ENCODE results near the gene CD209.
"Not testable (repeated sequence)": the region's sequence is repeated elsewhere in the genome, so short reads cannot be mapped to it uniquely, and the experiment has no call there.

The CD209 gene

GRCh38 chr19:7766535-7766934 is 19.2 kb upstream of the CD209 start:
- no peak for DNase-seq

- not testable (repeated sequence) for DNase-seq
These were observed 17.7 kb upstream of the CD209 start for GRCh38 chr19:7765043-7765442.

GRCh38 chr19:7764157-7764556 is 16.8 kb upstream of the CD209 start:
- not testable (repeated sequence) for DNase-seq

DNA sequence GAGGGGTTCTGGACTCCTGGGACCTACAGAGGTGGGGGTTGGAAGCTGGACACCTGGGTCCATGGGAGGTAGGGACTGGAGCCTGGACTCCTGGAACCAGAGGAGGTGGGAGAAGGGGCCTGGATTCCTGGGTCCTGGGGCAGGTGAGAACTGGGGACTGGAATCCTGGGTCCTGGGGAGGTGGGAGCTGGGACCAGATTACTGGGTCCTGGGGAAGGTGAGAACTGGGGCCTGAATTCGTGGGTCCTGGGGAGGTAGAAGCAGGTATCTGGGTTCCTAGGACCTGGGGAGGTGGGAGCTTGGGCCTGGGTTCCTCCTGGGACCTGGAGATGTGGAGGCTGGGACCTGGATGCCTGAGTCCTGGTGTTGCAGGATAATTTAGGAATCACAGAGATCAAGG is 16.4 kb upstream of the CD209 start:
- DNase-seq: no peak

- no peak for DNase-seq
These were observed 15.5 kb upstream of the CD209 start, which contains the start of gene CLEC4M for GRCh38 chr19:7762719-7763293. TSS of gene CLEC4M (plus strand) at chr19:7763243. CDS start at chr19:7763267, 24 bp downstream.

GRCh38 chr19:7759156-7759555 is 11.8 kb upstream of the CD209 start:
- no peak for DNase-seq

DNA sequence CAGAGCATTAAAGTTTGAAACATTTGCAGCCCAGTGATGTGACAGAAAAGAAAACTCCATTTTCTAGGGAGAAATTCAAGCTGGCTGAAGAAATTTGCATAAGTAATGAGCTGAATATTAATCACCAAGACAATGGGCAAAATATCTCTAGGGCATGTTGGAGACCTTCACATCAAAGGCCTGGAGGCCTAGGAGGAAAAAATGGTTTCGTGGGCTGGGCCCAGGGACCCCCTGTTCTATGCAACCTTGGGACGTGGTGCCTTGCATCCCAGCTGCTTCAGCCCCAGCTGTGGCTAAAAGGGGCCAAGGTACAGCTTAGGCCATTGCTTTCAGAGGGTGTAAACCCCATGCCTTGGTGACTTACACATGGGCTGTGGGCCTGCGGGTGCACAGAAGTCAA is 10.0 kb upstream of the CD209 start:
- no peak for DNase-seq

- DNase-seq: no peak
These were observed 8.9 kb upstream of the CD209 start for GRCh38 chr19:7756258-7756657.

GRCh38 chr19:7751157-7751783 is 3.9 kb upstream of the CD209 start:
- DNase-seq: no peak

GRCh38 chr19:7748756-7749155 is 1.4 kb upstream of the CD209 start:
- DNase-seq: peak in 1 of 2 experiments; percentile 42

GRCh38 chr19:7748171-7748570 is 837 bp upstream of the CD209 start:
- no peak for DNase-seq

DNA sequence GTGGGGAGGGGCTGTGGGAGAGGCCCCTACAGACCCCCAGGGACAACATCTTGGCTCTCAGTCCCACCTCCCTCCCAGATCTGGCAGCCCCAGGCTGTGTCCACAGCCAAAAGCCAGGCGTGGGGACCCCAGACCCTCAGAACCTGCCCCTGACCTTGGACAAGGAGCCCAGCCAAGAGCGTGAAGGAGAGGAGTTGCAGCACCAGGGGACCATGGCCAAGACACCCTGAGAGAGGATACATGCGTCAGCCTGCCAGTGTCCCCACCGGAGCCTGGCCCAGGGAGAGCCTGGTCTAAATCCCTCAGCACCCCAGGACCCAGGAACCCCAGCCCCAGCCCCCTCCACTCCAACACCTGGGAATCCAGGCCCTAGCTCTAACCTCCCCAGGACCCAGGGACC is 1.0 kb downstream of the CD209 start:
- DNase-seq: not testable (repeated sequence)

DNA sequence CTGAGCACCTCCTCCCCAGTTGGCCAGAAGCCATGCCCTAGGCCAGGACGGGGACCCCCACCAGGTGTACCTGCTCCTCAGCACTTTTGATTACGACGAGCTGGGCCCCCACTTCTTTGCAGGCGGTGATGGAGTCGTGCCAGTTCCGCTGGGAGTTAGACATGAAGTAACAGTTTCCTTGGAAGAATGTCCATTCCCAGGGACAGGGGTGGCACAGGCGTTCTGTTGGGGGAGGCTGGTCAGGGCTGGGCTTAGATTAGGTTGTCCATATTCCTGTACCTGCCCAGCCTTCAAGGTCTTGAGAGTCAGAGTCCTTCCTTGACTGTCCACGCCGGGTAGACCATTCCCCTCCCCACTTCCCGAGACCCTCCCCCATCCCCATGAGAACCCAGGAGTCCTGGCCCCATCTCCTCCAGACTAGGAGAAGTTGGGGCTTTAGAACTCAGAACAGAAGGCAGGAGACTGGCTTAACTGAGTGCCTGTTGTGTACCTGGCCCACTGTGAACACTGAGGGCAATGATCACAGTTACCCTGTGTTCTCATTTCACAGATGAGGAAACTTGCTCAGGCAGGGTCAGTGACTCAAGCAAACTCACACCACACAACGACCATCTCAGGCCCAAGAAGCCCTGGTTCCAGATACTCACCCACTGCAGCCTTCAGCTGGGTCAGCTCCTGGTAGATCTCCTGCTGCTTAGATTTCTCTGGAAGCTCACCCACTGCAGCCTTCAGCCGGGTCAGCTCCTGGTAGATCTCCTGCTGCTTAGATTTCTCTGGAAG is 2.3 kb downstream of the CD209 start:
- no peak for DNase-seq

- DNase-seq: no peak
These were observed 3.0 kb downstream of the CD209 start for GRCh38 chr19:7744199-7744786.

DNA sequence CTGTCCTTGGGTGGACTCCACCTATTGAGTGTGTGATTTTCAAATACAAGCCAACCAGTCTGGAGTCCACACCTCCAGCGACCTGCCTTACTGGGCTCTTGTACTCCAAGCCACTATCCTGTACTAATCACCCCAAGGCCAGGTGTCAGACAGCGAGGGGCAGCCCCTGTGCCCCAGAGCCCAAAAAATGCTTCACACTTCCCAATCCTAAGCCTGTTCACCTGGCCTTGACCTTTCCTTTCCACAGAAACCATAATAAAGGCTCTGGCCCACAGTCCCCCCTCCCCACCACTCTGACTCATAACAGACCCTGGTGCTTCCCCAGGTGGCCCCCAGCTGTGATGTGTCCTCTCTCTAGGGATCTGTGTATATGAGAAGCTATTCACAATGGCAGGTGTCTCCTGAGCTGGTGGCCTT is 3.9 kb downstream of the CD209 start:
- DNase-seq: no peak

DNA sequence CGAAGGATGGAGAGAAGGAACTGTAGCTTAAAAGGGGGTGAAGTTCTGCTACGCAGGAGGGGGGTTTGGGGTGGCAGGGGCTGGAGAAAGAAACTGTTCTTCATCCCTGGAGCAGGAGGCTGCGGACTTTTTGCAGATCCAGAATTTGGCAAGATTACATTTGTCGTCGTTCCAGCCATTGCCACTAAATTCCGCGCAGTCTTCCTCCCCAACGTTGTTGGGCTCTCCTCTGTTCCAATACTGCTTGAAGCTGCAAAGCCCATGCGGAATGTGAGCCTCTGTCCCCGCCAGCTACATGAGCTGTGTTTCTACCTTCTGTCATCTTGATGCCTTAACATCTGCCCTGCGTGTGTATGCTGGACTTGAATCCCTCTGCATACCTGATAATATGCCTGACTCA is 4.3 kb downstream of the CD209 start:
- DNase-seq: no peak

DNA sequence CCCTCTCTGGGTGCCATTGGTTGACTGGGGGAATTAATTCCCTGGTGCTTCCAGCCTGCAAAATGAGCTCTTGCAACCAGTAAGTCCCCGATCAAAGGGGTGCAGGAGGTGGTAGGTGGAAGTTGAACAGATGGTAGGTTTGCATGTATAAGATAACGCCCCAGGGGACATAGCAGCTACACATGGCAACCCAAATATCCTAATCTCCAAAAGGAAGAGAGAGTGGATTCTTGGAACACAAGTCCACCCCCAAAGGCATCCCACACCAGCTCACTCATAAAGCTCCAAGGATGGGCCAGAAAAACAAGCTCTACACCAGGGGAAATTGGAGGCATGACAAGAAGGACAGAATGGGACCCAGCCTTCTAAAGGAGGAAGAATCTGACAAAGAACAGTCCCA is 4.8 kb downstream of the CD209 start:
- DNase-seq: no peak

DNA sequence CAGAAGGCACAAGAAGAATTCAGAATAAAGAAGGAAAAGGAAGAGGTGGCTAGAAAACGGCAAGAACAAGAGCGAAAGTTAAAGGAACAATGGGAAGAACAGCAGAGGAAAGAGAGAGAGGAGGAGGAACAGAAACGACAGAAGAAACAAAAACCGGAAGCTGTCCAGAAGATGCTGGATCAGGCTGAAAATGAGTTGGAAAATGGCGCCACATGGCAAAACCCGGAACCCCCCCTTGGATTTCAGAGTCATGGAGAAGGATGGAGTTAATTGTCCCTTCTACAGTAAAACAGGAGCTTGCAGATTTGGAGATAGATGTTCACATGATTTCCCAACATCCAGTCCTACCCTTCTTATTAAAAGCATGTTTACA is 6.7 kb downstream of the CD209 start:
- no peak for DNase-seq

- no peak for DNase-seq
These were observed 7.3 kb downstream of the CD209 start for GRCh38 chr19:7739801-7740681.

- no peak for DNase-seq
These were observed 8.1 kb downstream of the CD209 start for GRCh38 chr19:7739211-7739755.

GRCh38 chr19:7738023-7738422 is 9.3 kb downstream of the CD209 start:
- no peak for DNase-seq

DNA sequence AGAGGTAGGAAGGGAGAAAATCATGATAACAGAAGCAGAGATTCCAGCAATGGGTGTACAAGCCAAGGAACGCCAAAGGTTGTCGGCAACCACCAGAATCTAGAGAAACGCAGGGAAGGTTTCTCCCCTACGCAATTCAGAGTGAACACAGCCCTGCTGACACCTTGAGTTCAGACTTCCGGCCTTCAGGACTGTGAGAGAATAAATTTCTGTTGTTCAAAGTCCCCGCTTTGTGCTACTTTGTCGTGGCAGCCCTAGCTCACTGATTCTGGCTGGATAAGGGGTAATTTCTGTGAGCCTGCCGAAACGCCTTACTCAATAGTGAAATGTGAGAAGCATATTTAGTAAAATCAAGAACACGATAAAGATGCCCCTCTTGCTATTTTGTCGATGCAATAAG is 10.1 kb downstream of the CD209 start:
- no peak for DNase-seq

GRCh38 chr19:7736148-7736547 is 11.2 kb downstream of the CD209 start:
- DNase-seq: no peak
